IPS-18a (cell line): Measurements from ENCODE around the gene MCM6.
"Not testable (repeated sequence)": the region's sequence is repeated elsewhere in the genome, so short reads cannot be mapped to it uniquely, and the experiment has no call there.

Experiments used
- H3K27ac ChIP-seq: one replicate; pipeline ENCODE4 v1.5.1; 2013; ENCODE audit warnings: low read length
- H3K27me3 ChIP-seq: one replicate; pipeline ENCODE4 v1.6.1; 2013; ENCODE audit warnings: mild to moderate bottlenecking, low read length; ENCODE audit not compliant: control insufficient read depth, insufficient read depth
- H3K36me3 ChIP-seq: one replicate; pipeline ENCODE4 v1.6.1; 2013; ENCODE audit warnings: low read depth, low read length; ENCODE audit not compliant: control insufficient read depth
- H3K4me1 ChIP-seq: one replicate; pipeline ENCODE4 v1.6.1; 2013; ENCODE audit warnings: low read depth, low read length; ENCODE audit not compliant: control insufficient read depth
- H3K4me3 ChIP-seq: one replicate; pipeline ENCODE4 v1.5.1; 2013; ENCODE audit warnings: low read length
- H3K9ac ChIP-seq: one replicate; pipeline ENCODE4 v1.6.1; 2013; ENCODE audit warnings: mild to moderate bottlenecking, low read length, moderate library complexity
- H3K9me3 ChIP-seq: one replicate; pipeline ENCODE4 v1.6.1; 2013; ENCODE audit warnings: low read depth, low read length; ENCODE audit not compliant: control insufficient read depth

MCM6 gene

GRCh38 chr2:135798275-135798705, 78.0 kb downstream of the MCM6 start:
- no peak overlapping the region for H3K27ac ChIP-seq
- H3K4me1 ChIP-seq, result no peaks in the 10 kb centered on the region
- no peaks in the 10 kb centered on the region for H3K9me3 ChIP-seq
- no peak overlapping the region for H3K4me3 ChIP-seq
- H3K27me3 ChIP-seq, result no peaks in the 10 kb centered on the region
- H3K36me3 ChIP-seq, result no peaks in the 10 kb centered on the region
- no peak overlapping the region for H3K9ac ChIP-seq

- Histone ChIP-seq H3K27ac (no peak overlapping the region), H3K36me3 (no peaks in the 10 kb centered on the region), H3K9ac (no peak overlapping the region), H3K27me3 (no peaks in the 10 kb centered on the region), H3K4me3 (no peak overlapping the region), H3K9me3 (no peaks in the 10 kb centered on the region), H3K4me1 (no peaks in the 10 kb centered on the region)
These were observed 78.6 kb downstream of the MCM6 start for GRCh38 chr2:135797497-135798274.

DNA sequence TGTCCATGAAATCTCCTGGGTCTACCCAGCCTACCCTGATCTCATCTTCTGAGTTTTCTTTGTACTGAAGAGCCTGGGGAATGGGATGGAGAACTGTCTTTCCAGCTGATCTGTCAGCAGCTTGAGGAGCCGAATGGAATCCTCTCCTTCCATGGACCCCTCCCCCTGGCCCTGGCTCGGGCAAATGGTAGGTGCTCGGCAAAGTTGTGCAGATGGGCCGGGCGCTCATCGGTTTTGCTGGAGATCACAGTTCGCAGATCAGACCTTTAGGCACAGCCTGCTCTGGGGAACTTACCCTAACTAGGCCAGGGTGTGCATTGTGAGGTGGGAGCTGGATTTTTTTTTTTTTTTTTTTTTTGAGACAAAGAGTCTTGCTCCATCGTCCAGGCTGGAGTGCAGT, 79.6 kb downstream of the MCM6 start:
- no peaks in the 10 kb centered on the region for H3K27me3 ChIP-seq
- no peaks in the 10 kb centered on the region for H3K4me1 ChIP-seq
- no peaks in the 10 kb centered on the region for H3K9me3 ChIP-seq
- H3K4me3 ChIP-seq, result no peak overlapping the region
- H3K36me3 ChIP-seq, result no peaks in the 10 kb centered on the region
- H3K9ac ChIP-seq, result no peak overlapping the region
- no peak overlapping the region for H3K27ac ChIP-seq

- not testable (repeated sequence) for H3K9ac ChIP-seq, H3K4me1 ChIP-seq, H3K4me3 ChIP-seq, H3K9me3 ChIP-seq, H3K27ac ChIP-seq, H3K27me3 ChIP-seq, H3K36me3 ChIP-seq
These were observed 80.6 kb downstream of the MCM6 start for GRCh38 chr2:135795641-135796040.

DNA sequence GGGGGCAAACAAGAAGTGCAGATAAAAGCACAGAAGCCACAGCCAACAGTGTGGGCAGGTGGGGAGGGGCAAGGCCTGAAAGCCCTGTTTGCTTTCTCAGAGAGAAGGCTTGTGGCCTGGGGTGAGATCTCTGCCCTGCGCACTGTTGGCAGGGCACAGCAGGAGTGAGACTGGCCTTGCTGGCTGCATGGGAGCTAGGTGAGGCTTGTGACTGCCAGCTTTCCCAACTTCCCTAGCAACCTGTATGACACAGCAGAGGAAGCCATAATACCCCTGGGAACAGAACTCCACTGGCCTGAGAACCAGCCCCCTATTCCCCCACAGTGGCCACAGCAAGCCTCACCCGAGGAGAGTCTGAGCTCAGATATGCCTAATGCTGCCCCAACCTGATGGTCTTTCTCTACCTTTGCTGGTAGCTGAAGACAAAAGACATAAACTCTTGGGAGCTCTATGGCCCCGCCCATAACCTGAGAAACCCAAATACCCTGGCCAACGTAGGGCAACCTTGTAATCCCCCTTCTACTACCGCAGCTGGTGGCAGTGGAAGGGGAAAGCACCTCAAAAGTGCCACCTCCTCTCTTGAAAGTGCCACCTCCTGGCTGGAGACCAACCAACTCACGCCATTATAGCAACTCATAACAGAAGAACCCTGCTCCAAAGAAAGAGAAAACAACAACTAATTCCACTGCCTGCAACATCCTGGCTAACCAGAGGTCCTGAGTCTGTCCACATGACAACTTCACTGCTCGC, 83.7 kb downstream of the MCM6 start:
- no peaks in the 10 kb centered on the region for H3K4me1 ChIP-seq
- no peak overlapping the region for H3K4me3 ChIP-seq
- H3K36me3 ChIP-seq, result no peaks in the 10 kb centered on the region
- H3K27ac ChIP-seq, result no peak overlapping the region
- no peaks in the 10 kb centered on the region for H3K9me3 ChIP-seq
- H3K27me3 ChIP-seq, result no peaks in the 10 kb centered on the region
- no peak overlapping the region for H3K9ac ChIP-seq

DNA sequence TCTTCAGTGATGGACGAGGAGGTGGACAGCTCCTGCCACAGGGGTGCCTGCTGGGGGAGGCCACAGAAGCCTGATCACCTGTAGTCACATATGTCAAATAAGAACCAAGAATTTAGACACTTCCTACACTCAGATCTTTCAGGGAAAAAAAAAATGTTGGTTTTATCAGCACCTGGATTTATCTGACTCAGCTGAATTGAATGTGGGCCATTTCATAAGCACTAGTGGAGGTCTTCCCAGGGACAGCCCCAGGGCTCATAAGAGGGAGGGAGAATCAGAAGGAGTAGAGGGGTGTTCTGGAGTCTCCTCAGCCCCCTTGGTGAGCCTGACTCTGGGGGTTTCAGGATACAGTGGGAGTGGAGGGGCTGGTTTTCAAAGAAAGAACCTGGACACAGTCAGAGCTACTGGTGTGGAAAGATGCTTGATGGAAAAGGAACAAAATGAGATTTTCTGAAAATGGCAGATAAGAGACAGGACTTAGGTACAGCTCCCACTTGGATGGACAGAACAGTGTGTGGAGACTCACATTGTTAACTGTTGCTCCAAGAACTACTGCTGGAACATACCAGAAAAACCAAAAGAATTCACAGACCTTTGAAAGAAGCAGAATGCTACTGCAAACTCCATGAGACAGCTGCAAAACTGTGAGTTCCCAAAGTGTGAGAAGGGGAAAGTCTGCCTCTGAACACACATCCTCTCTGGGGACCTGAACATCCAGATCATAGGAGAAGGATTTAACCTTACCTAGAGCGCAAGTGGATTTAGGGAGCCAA, 84.6 kb downstream of the MCM6 start:
- Histone ChIP-seq H3K4me3 (no peak overlapping the region), H3K27ac (no peak overlapping the region), H3K27me3 (no peaks in the 10 kb centered on the region), H3K9me3 (no peaks in the 10 kb centered on the region), H3K9ac (no peak overlapping the region), H3K4me1 (no peaks in the 10 kb centered on the region), H3K36me3 (no peaks in the 10 kb centered on the region)

DNA sequence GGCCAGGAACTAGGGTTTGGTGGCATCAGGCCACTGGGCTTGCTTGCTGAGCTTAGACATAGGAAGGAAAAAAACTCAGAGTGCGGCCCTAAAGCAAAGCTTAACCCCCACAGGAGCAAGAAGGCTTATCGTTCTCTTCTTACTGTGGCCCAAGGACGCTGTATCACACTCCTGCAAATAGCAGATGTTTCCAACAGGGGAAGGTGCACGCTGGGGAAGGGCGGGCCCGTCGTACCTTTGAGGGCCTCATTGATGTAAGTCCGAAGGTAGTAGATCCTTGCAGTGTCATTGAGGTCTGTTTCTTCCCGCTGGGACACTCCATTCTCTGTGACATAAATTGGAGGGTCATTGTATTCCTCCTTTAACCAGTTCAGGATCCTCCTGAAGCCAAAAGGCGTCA, 85.8 kb downstream of the MCM6 start:
- no peaks in the 10 kb centered on the region for H3K27me3 ChIP-seq
- H3K4me3 ChIP-seq, result no peak overlapping the region
- H3K4me1 ChIP-seq, result no peaks in the 10 kb centered on the region
- no peaks in the 10 kb centered on the region for H3K9me3 ChIP-seq
- no peak overlapping the region for H3K9ac ChIP-seq
- no peaks in the 10 kb centered on the region for H3K36me3 ChIP-seq
- no peak overlapping the region for H3K27ac ChIP-seq
